MM.1S (cell line): Measurements from ENCODE around the gene GRWD1.

Experiments used
- CTCF ChIP-seq: fragments of 300-600 bp; sonication (generic); IDR thresholded peaks from 2 replicates; pipeline ENCODE4 v1.5.1; 2016; ENCODE audit warnings: antibody characterized with exemption, low read length, mixed read lengths
- EZH2 ChIP-seq: fragments of 300-600 bp; sonication (generic); optimal IDR thresholded peaks from 2 replicates; pipeline ENCODE3; 2017; ENCODE audit warnings: low read depth, mild to moderate bottlenecking, antibody characterized with exemption, low read length, mixed read lengths

- no peak for TF ChIP-seq CTCF
- TF ChIP-seq EZH2, result no peak
Observed at GRCh38 chr19:48477067-48477685, 31.4 kb downstream of the GRWD1 start.
